ENCODE results near the gene MOV10.
"Not testable (repeated sequence)": the region's sequence is repeated elsewhere in the genome, so short reads cannot be mapped to it uniquely, and the experiment has no call there.

Gene MOV10

DNA sequence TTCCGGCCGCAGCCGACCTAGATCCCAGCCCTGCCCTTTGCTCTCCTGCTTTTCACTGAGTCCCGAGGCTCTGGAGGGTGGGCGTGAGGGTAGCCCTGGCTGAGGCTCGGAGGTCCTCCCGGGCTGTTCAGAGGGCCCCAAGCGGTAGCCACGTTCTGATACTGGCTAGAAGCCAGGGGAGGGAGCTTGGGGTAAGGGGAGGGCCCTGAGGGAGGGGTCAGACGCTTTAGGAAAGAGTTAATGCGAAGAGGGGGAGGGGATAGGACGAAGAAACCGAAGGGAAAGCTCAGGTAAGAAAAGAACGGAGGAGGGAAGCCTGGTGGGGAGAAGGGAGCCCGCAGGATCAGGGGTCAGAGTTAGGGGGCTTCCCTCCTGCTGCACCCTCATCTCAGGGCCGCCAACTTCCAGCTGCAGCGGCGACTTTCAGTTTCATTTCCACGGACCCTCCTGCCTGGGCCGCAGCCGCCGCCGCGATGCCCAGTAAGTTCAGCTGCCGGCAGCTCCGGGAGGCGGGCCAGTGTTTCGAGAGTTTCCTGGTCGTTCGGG is at the start of gene MOV10:
TSS of gene MOV10 (plus strand) at position 220 of the 546 bp plus-strand sequence. CDS start at position 474, 254 bp downstream.
- peak; percentile 80 for DNase-seq

- DNase-seq = no peak
These were observed 48.8 kb upstream of the MOV10 start for GRCh38 chr1:112625696-112626095.

GRCh38 chr1:112626193-112626592 is 48.3 kb upstream of the MOV10 start:
- no peak for DNase-seq

DNA sequence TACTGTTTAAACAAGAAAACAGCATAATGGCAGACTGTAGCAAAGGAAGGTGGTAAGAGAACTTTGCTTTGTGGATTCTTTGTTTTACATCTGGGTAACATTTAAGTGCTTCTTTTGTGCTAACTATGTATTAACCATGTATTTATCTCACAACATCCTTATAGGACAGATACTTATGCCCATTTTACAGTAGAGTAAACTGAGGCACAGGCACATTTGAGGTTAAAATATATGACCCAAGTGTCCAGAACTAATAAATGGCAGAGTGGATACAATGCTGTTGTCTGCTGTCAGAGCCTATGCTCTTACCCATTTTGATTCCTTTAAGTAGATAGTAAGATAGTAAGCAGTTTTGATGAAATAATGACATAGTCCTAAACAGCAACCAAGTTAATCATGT is 47.6 kb upstream of the MOV10 start:
- no peak for DNase-seq

DNA sequence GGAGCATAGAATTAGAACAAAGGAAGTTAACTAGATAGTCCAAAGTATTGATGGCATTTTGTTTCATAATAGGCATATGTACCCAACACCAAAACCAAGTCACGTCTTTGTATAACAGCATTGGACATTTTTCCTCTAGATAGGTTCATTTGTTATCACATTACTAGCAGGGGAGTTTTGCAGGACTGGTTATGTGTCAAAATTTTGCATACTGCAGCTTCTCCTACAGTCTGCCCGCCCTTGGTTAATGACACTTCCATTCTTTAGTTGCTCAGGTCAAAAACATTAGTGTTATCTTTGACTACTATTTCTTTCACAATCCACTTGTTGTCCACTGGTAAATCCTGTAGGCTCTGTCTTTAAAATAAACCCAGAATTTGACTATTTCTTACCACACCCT is 45.9 kb upstream of the MOV10 start:
- DNase-seq = no peak

GRCh38 chr1:112629256-112629655 is 45.2 kb upstream of the MOV10 start:
- DNase-seq = no peak

- DNase-seq = no peak
These were observed 40.8 kb upstream of the MOV10 start for GRCh38 chr1:112633628-112634027.

DNA sequence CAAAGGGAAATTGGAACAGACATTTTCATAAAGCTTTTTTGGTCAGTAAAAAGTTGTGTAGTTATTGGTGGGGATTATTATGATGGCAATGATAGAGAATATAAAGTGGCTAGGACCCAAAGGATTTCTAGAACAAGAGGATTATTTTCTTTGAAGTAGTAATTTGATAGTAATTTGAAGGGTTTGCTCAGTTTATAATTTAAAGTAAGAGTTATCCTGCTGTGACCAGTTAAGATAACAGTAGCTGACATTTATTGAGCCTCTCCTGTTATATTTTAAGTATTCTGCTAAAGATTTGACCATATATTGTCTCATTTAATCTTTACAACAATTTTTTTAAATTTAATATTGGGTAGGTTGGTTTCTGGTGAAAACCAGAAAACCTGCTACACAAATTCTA is 40.1 kb upstream of the MOV10 start:
- no peak for DNase-seq

DNA sequence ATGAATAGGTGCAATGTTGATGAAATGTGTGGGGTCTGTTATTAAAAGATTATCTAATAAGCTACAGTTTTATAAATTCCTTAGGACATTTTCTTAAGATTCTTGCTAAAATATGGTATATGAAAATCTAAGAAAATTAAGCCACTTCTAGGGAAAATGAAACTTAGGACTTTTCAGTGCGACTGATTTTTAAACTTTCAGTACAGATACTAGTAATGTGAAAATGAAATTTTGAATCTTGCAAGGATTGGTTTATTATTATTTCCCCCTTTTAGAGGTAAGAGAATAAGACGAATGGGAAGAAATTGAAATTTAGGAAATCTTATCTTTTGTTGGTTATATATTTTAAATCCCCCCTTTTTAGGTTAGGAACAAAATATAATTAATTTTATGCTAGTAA is 38.4 kb upstream of the MOV10 start:
- no peak for DNase-seq

GRCh38 chr1:112636597-112637253 is 37.7 kb upstream of the MOV10 start:
- DNase-seq = no peak

- DNase-seq = no peak
These were observed 37.0 kb upstream of the MOV10 start for GRCh38 chr1:112637254-112638109.

GRCh38 chr1:112638110-112638428 is 36.4 kb upstream of the MOV10 start:
- no peak for DNase-seq

DNA sequence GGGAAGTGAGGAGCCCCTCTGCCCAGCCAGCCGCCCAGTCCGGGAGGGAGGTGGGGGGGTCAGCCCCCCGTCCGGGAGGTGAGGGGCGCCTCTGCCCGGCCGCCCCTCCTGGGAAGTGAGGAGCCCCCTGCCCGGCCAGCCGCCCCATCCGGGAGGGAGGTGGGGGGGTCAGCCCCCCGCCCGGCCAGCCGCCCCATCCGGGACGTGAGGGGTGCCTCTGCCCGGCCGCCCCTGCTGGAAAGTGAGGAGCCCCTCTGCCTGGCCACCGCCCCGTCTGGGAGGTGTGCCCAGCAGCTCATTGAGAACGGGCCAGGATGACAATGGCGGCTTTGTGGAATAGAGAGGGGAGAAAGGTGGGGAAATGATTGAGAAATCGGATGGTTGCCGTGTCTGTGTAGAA is 34.0 kb upstream of the MOV10 start:
- DNase-seq = not testable (repeated sequence)

DNA sequence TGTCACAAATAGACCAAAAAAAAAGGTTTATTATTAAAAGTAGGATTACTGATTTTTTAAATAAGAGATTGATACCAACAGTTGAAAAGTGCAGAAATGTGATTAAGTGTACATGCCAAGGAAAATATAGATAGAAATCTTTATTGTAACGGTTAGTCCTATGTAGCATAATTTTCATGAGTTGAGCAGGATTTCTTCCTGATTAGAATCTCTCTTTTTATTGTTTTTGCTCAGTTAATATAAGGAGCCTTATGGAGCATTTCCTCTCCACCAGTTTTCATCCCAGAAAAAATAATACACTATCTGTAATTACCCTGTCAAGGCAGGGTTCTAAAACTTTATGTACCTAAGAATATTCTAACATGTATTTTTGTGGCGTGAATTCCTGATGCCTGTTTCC is 31.4 kb upstream of the MOV10 start:
- DNase-seq = no peak

GRCh38 chr1:112646225-112646624 is 28.2 kb upstream of the MOV10 start:
- no peak for DNase-seq

GRCh38 chr1:112651205-112651604 is 23.3 kb upstream of the MOV10 start:
- DNase-seq = no peak

GRCh38 chr1:112665857-112666256 is 8.6 kb upstream of the MOV10 start:
- DNase-seq = no peak

DNA sequence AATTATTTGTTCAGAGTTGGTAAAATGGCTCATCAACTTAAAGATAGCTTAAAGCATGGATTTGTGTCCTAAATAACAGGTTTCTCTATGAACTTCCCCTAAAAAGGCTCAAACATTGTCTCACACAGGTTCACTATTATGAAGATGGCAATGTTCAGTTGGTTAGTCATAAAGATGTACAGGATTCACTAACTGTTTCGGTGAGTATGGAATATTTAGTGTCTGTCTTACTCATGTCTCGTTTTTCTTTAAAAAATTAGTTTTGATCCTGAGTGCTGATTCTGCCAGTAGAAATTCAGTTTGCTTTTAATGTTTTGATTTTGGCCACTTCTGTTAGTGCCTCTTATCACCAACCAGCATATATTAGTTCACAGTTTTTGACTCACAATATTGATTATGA is 7.5 kb upstream of the MOV10 start:
- no peak for DNase-seq

GRCh38 chr1:112672009-112672408 is 2.5 kb upstream of the MOV10 start:
- DNase-seq = no peak

DNA sequence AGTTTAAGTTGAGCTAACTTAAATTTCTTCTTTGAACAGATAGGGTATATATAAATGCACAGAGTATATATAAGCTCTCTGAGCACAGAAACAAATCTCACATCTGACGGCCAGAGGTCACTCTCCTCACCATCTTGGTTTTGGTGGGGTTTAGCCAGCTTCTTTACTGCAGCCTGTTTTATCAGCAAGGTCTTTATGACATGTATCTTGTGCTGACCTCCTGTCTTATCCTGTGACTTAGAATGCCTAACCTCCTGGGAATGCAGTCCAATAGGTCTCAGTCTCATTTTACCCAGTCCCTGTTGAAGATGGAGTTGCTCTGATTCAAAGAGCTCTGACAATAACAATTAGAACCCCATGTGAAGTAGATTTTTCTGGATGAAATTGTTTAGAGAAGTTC is 1.6 kb upstream of the MOV10 start:
- no peak for DNase-seq

DNA sequence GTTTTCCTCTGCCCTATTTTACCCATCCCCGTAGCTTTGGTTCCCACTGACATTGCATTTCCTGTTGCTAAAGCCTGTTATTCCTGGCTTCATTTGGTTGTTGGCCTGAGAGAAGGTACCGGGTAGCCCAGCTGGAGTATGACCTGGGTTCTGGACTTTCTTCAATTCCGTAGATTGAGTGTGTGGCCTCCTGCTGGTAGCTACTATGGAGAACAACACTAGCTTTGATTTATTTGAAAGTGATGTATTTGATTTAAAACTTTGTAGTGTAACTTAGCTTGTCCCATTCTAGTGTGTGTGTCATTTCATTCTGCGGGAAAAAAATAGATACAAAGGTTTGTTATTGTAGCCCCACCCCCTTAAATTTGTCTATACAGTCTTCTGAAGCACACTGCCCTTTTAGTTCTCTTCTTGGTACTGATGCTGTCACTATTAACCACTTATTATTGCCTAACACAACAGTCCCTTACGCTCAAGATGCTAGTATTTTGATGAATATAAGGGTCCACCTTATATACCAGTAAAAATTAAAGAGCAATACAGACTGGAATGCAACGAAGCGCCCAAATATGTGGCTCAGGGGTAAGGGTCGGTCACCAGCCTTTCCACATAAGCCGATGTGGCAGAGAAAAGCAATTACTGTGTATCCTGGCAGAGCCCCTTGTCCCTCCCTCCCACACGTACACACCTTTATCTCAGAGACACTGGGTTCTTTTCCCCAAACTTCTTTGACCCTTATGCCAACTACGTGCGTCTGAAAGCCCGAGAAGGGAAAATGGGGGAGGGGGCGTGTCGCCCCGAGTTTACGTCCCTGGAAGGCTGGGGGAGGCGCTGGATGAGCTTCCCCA is 643 bp upstream of the MOV10 start:
- peak; percentile 33 for DNase-seq

GRCh38 chr1:112674986-112675727 is 698 bp downstream of the MOV10 start:
- DNase-seq = peak; percentile 72
